HG03575 (cell line): Measurements from ENCODE around the gene TLNRD1.

ENCODE experiments used
- ATAC-seq: cut with Tn5 transposase; IDR thresholded peaks from one replicate; pipeline ENCODE4 v1.9.1; 2021; ENCODE audit not compliant: unreplicated experiment, insufficient number of reproducible peaks, low FRiP score; ENCODE audit errors: extremely low read depth

Gene TLNRD1

GRCh38 chr15:81046290-81046689 is 45.6 kb downstream of the TLNRD1 start:
- no peak for ATAC-seq

- no peak for ATAC-seq
These were observed 47.2 kb downstream of the TLNRD1 start for GRCh38 chr15:81047928-81048327.

GRCh38 chr15:81049835-81050234 is 49.1 kb downstream of the TLNRD1 start:
- ATAC-seq, result no peak

GRCh38 chr15:81050259-81050658 is 49.5 kb downstream of the TLNRD1 start:
- no peak for ATAC-seq

GRCh38 chr15:81050805-81051204 is 50.1 kb downstream of the TLNRD1 start:
- no peak for ATAC-seq

GRCh38 chr15:81052046-81052445 is 51.3 kb downstream of the TLNRD1 start:
- no peak for ATAC-seq

- no peak for ATAC-seq
These were observed 52.9 kb downstream of the TLNRD1 start for GRCh38 chr15:81053621-81054020.

- ATAC-seq, result no peak
These were observed 53.5 kb downstream of the TLNRD1 start for GRCh38 chr15:81054236-81054635.
